ENCODE data around the gene MRTFB. TPM values are rescaled to one million over a fixed set of nuclear protein-coding genes. Genes with fewer than 3 reads are reported as not detected.

Gene MRTFB
- total and polyA plus RNA-seq, 4 experiments from 2014 or later: 6.1 to 26.7 (median 15.6) TPM

GRCh38 chr16:14248791-14249190 lies 177.7 kb downstream of the MRTFB start:
- POLR2A ChIA-PET (ENCODE audit: partially characterized antibody): no interaction called here
- no peak for DNase-seq
- H3K36me3 ChIP-seq (ENCODE audit: insufficient read depth, low read length): peaks cover 17% of the 10 kb centered on the region
- intact Hi-C loops (cut with micrococcal nuclease): loop anchor here (1.0 kb wide), 2 partner anchors 37 to 281 kb away; no protein-coding TSS in a partner anchor
- no peaks in the 10 kb centered on the region for H3K4me1 ChIP-seq (ENCODE audit: insufficient read depth, low read length)
- no peak overlapping the region for H3K27ac Mint-ChIP-seq
- H3K27me3 ChIP-seq (ENCODE audit: insufficient read depth, low read length): no peaks in the 10 kb centered on the region
- H3K9me3 ChIP-seq (ENCODE audit: control insufficient read depth in 1 of 2, low read length in 2 of 2): no peaks in the 10 kb centered on the region
- CTCF ChIA-PET (ENCODE audit: partially characterized antibody): interaction anchor here (0.9 to 1.5 kb wide), 6 partner anchors 9 to 347 kb away, joined by 3 to 14 read pairs (median 5); no protein-coding TSS in a partner anchor
- H3K4me3 Mint-ChIP-seq: no peak overlapping the region
- H3K4me3 ChIP-seq (ENCODE audit: low read length in 2 of 2): no peak overlapping the region
- H3K9me3 Mint-ChIP-seq: no peaks in the 10 kb centered on the region
- H3K36me3 Mint-ChIP-seq: peaks cover 52 to 60% of the 10 kb centered on the region in 2 donors
- H3K4me1 Mint-ChIP-seq: no peaks in the 10 kb centered on the region
- H3K27ac ChIP-seq (ENCODE audit: low read depth, low read length): no peak overlapping the region
- no peaks in the 10 kb centered on the region for H3K27me3 Mint-ChIP-seq

- H3K4me1 ChIP-seq (ENCODE audit: insufficient read depth, low read length): no peaks in the 10 kb centered on the region
- no peak overlapping the region for H3K4me3 Mint-ChIP-seq
- peaks cover 17% of the 10 kb centered on the region for H3K36me3 ChIP-seq (ENCODE audit: insufficient read depth, low read length)
- H3K27me3 ChIP-seq (ENCODE audit: insufficient read depth, low read length): no peaks in the 10 kb centered on the region
- H3K27me3 Mint-ChIP-seq: no peaks in the 10 kb centered on the region
- POLR2A ChIA-PET (ENCODE audit: partially characterized antibody): no interaction called here
- peak in 4 of 5 donors; percentile 45 to 51 (median 48) for DNase-seq
- H3K36me3 Mint-ChIP-seq: peaks cover 55 to 60% of the 10 kb centered on the region in 2 donors
- H3K27ac Mint-ChIP-seq: peak overlapping the region in 1 of 7 donors; percentile 2
- H3K4me1 Mint-ChIP-seq: no peaks in the 10 kb centered on the region
- H3K4me3 ChIP-seq (ENCODE audit: low read length in 2 of 2): no peak overlapping the region
- no peak overlapping the region for H3K27ac ChIP-seq (ENCODE audit: low read depth, low read length)
- H3K9me3 Mint-ChIP-seq: no peaks in the 10 kb centered on the region
- CTCF ChIA-PET (ENCODE audit: partially characterized antibody): interaction anchor here (0.7 to 2.2 kb wide), 15 partner anchors 9 to 354 kb away, joined by 3 to 17 read pairs (median 5); no protein-coding TSS in a partner anchor
- intact Hi-C loops (cut with micrococcal nuclease): loop anchor here (1.0 kb wide), 2 partner anchors 36 to 280 kb away; no protein-coding TSS in a partner anchor
- no peaks in the 10 kb centered on the region for H3K9me3 ChIP-seq (ENCODE audit: control insufficient read depth in 1 of 2, low read length in 2 of 2)
Observed at GRCh38 chr16:14249291-14250032, 178.3 kb downstream of the MRTFB start.

GRCh38 chr16:14251419-14251818 lies 180.3 kb downstream of the MRTFB start:
- Histone ChIP-seq H3K4me3 (ENCODE audit: low read length in 2 of 2) (no peak overlapping the region), H3K27ac (ENCODE audit: low read depth, low read length) (no peak overlapping the region), H3K9me3 (ENCODE audit: control insufficient read depth in 1 of 2, low read length in 2 of 2) (no peaks in the 10 kb centered on the region), H3K4me1 (ENCODE audit: insufficient read depth, low read length) (no peaks in the 10 kb centered on the region), H3K36me3 (ENCODE audit: insufficient read depth, low read length) (peaks cover 14% of the 10 kb centered on the region), H3K27me3 (ENCODE audit: insufficient read depth, low read length) (no peaks in the 10 kb centered on the region)
- no peaks in the 10 kb centered on the region for H3K4me1 Mint-ChIP-seq
- no peak for DNase-seq
- H3K27me3 Mint-ChIP-seq: no peaks in the 10 kb centered on the region
- ChIA-PET POLR2A (ENCODE audit: partially characterized antibody) (no interaction called here), CTCF (ENCODE audit: partially characterized antibody) (interaction anchor here (0.9 to 2.2 kb wide), 3 partner anchors 10 to 348 kb away, joined by 3 to 17 read pairs (median 4); no protein-coding TSS in a partner anchor)
- no peaks in the 10 kb centered on the region for H3K9me3 Mint-ChIP-seq
- H3K27ac Mint-ChIP-seq: no peak overlapping the region
- intact Hi-C loops (cut with micrococcal nuclease): no loop called here
- H3K4me3 Mint-ChIP-seq: no peak overlapping the region
- H3K36me3 Mint-ChIP-seq: peaks cover 56 to 60% of the 10 kb centered on the region in 2 donors

GRCh38 chr16:14252860-14253259 lies 181.7 kb downstream of the MRTFB start:
- H3K27me3 Mint-ChIP-seq: no peaks in the 10 kb centered on the region
- POLR2A ChIA-PET (ENCODE audit: partially characterized antibody): no interaction called here
- Histone ChIP-seq H3K4me1 (ENCODE audit: insufficient read depth, low read length) (no peaks in the 10 kb centered on the region), H3K27me3 (ENCODE audit: insufficient read depth, low read length) (no peaks in the 10 kb centered on the region), H3K9me3 (ENCODE audit: control insufficient read depth in 1 of 2, low read length in 2 of 2) (no peaks in the 10 kb centered on the region), H3K4me3 (ENCODE audit: low read length in 2 of 2) (no peak overlapping the region), H3K36me3 (ENCODE audit: insufficient read depth, low read length) (peaks cover 11% of the 10 kb centered on the region), H3K27ac (ENCODE audit: low read depth, low read length) (no peak overlapping the region)
- no peaks in the 10 kb centered on the region for H3K9me3 Mint-ChIP-seq
- H3K27ac Mint-ChIP-seq: no peak overlapping the region
- intact Hi-C loops (cut with micrococcal nuclease): no loop called here
- H3K4me3 Mint-ChIP-seq: no peak overlapping the region
- peaks cover 54 to 60% of the 10 kb centered on the region in 2 donors for H3K36me3 Mint-ChIP-seq
- no peaks in the 10 kb centered on the region for H3K4me1 Mint-ChIP-seq
- CTCF ChIA-PET (ENCODE audit: partially characterized antibody): no interaction called here
- no peak for DNase-seq

GRCh38 chr16:14263011-14263410 lies 191.9 kb downstream of the MRTFB start:
- Histone ChIP-seq H3K27ac (ENCODE audit: low read depth, low read length) (no peak overlapping the region), H3K27me3 (ENCODE audit: insufficient read depth, low read length) (no peaks in the 10 kb centered on the region), H3K4me3 (ENCODE audit: low read length in 2 of 2) (no peak overlapping the region), H3K36me3 (ENCODE audit: insufficient read depth, low read length) (peaks cover 5% of the 10 kb centered on the region), H3K4me1 (ENCODE audit: insufficient read depth, low read length) (no peaks in the 10 kb centered on the region), H3K9me3 (ENCODE audit: control insufficient read depth in 1 of 2, low read length in 2 of 2) (no peaks in the 10 kb centered on the region)
- no peaks in the 10 kb centered on the region for H3K4me1 Mint-ChIP-seq
- ChIA-PET CTCF (ENCODE audit: partially characterized antibody) (interaction anchor here (1.9 kb wide), 1 partner anchor 13 kb away, joined by 5 read pairs; no protein-coding TSS in a partner anchor), POLR2A (ENCODE audit: partially characterized antibody) (no interaction called here)
- H3K4me3 Mint-ChIP-seq: no peak overlapping the region
- H3K9me3 Mint-ChIP-seq: peaks cover 0 to 3% (median 0%) of the 10 kb centered on the region in 8 donors
- no peak overlapping the region for H3K27ac Mint-ChIP-seq
- H3K27me3 Mint-ChIP-seq: no peaks in the 10 kb centered on the region
- H3K36me3 Mint-ChIP-seq: peaks cover 67 to 71% of the 10 kb centered on the region in 2 donors
- intact Hi-C loops (cut with micrococcal nuclease): no loop called here
- DNase-seq: no peak

- Mint-ChIP-seq H3K9me3 (peaks cover 0 to 6% (median under 1%) of the 10 kb centered on the region in 8 donors), H3K36me3 (peaks cover 65 to 67% of the 10 kb centered on the region in 2 donors), H3K4me1 (no peaks in the 10 kb centered on the region), H3K27me3 (no peaks in the 10 kb centered on the region), H3K4me3 (no peak overlapping the region), H3K27ac (peak overlapping the region in 1 of 7 donors; percentile 39)
- ChIA-PET POLR2A (ENCODE audit: partially characterized antibody) (no interaction called here), CTCF (ENCODE audit: partially characterized antibody) (interaction anchor here (1.9 kb wide), 1 partner anchor 14 kb away, joined by 5 read pairs; no protein-coding TSS in a partner anchor)
- Histone ChIP-seq H3K27me3 (ENCODE audit: insufficient read depth, low read length) (no peaks in the 10 kb centered on the region), H3K36me3 (ENCODE audit: insufficient read depth, low read length) (peaks cover 5% of the 10 kb centered on the region), H3K27ac (ENCODE audit: low read depth, low read length) (no peak overlapping the region), H3K4me1 (ENCODE audit: insufficient read depth, low read length) (no peaks in the 10 kb centered on the region), H3K9me3 (ENCODE audit: control insufficient read depth in 1 of 2, low read length in 2 of 2) (no peaks in the 10 kb centered on the region), H3K4me3 (ENCODE audit: low read length in 2 of 2) (no peak overlapping the region)
- DNase-seq: no peak
- intact Hi-C loops (cut with micrococcal nuclease): no loop called here
Observed at GRCh38 chr16:14263769-14264168, 192.7 kb downstream of the MRTFB start.

- Histone ChIP-seq H3K27me3 (ENCODE audit: insufficient read depth, low read length) (no peaks in the 10 kb centered on the region), H3K4me3 (ENCODE audit: low read length in 2 of 2) (no peak overlapping the region), H3K9me3 (ENCODE audit: control insufficient read depth in 1 of 2, low read length in 2 of 2) (peaks cover 0 to 3% of the 10 kb centered on the region in 2 donors), H3K4me1 (ENCODE audit: insufficient read depth, low read length) (no peaks in the 10 kb centered on the region), H3K27ac (ENCODE audit: low read depth, low read length) (no peak overlapping the region), H3K36me3 (ENCODE audit: insufficient read depth, low read length) (peaks cover 5% of the 10 kb centered on the region)
- CTCF ChIA-PET (ENCODE audit: partially characterized antibody): interaction anchor here (1.2 kb wide), 1 partner anchor 16 kb away, joined by 3 read pairs; no protein-coding TSS in a partner anchor
- no peak for DNase-seq
- Mint-ChIP-seq H3K27ac (no peak overlapping the region), H3K4me3 (no peak overlapping the region), H3K9me3 (peaks cover under 1 to 13% (median 7%) of the 10 kb centered on the region in 8 donors), H3K27me3 (no peaks in the 10 kb centered on the region), H3K36me3 (peaks cover 68 to 72% of the 10 kb centered on the region in 2 donors), H3K4me1 (no peaks in the 10 kb centered on the region)
- intact Hi-C loops (cut with micrococcal nuclease): no loop called here
- POLR2A ChIA-PET (ENCODE audit: partially characterized antibody): no interaction called here
Observed at GRCh38 chr16:14264327-14264943, 193.3 kb downstream of the MRTFB start.

All from CD4-positive, alpha-beta memory T cell (primary cell).